ENCODE results near the gene DMD.

Gene DMD

GRCh38 chrX:31293409-31293808 is 1917.9 kb downstream of the DMD start:
- no peak overlapping the region for H3K4me3 Mint-ChIP-seq
- ATAC-seq (replicated peaks), result no peak

DNA sequence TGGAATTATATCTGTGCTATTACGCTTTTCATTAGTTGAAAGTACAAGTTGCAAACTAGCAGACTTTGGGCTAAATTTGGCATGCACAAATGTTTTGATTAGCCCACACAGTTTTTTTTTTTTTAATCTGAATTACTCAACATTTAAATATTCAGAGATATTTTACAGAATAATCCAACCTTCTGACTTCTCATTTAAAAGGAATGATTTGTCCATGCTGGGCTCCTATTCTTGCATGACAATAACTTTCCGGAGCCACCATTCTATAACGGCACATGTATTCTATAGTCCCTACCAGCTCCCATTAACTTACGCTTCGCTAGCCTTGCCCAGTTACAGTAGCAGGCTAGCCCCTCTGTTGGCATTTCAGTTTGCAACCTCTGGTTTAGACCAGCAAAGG is 1920.2 kb downstream of the DMD start:
- DNase-seq, result no peak
- Mint-ChIP-seq H3K9me3 (no peaks in the 10 kb centered on the region), H3K4me1 (ENCODE audit: low read depth in 2 of 2) (no peaks in the 10 kb centered on the region), H3K27me3 (no peaks in the 10 kb centered on the region), H3K4me3 (no peak overlapping the region), H3K27ac (no peak overlapping the region), H3K36me3 (ENCODE audit: insufficient read depth) (no peaks in the 10 kb centered on the region)
- ATAC-seq (replicated peaks), result no peak

More at GRCh38 chrX:31293409-31293808, 1917.9 kb downstream of the DMD start:
- Mint-ChIP-seq H3K36me3 (ENCODE audit: insufficient read depth) (no peaks in the 10 kb centered on the region), H3K27me3 (no peaks in the 10 kb centered on the region), H3K9me3 (no peaks in the 10 kb centered on the region), H3K4me1 (ENCODE audit: low read depth in 2 of 2) (no peaks in the 10 kb centered on the region), H3K27ac (no peak overlapping the region)
- DNase-seq, result no peak

GRCh38 chrX:31287861-31288260 is 1923.5 kb downstream of the DMD start:
- H3K36me3 Mint-ChIP-seq (ENCODE audit: insufficient read depth), result no peaks in the 10 kb centered on the region
- H3K27me3 Mint-ChIP-seq, result no peaks in the 10 kb centered on the region
- no peak overlapping the region for H3K27ac Mint-ChIP-seq
- no peaks in the 10 kb centered on the region for H3K4me1 Mint-ChIP-seq (ENCODE audit: low read depth in 2 of 2)
- ATAC-seq (replicated peaks) (no peak), DNase-seq (no peak)
- no peak overlapping the region for H3K4me3 Mint-ChIP-seq
- H3K9me3 Mint-ChIP-seq, result no peaks in the 10 kb centered on the region

DNA sequence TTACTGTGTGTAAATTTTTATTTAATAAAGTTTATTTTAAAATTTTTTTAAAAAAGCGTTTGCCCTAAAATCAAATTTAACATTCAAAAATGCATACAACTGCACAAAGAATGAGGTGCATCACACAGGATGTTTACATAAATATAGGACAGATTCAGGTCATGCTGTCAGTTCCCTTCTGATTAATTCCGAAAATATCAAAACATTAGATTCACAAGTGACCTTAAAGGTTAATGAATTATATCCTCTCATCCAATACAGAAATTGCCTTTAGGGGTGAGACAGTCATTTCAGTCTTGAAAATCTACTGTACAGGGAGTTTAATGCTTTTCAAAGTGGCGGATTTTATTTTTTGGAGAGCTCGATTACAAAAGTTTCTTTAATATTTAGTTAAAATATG is 1930.8 kb downstream of the DMD start:
- H3K27ac Mint-ChIP-seq, result no peak overlapping the region
- no peak for ATAC-seq (replicated peaks)

DNA sequence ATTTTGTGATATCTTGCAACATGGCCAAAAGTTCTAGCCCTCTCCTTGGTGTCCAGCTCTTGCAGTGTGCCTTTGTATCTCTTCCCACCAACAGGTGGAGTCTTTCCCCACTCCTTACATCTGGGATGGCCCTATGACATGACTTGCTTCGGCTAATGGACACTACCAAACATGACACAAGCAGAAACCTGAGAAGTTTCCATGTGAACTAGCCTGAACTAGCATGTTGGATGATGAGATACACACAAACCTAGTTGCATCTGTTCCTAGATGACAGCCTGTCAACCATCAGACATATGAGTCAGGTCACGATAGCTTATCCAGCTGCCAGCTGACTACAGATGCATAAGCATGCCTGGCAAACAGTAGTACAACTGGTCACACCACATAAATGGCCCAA is 1932.0 kb downstream of the DMD start:
- no peak for DNase-seq
- H3K27ac Mint-ChIP-seq, result no peak overlapping the region
- ATAC-seq (replicated peaks), result no peak
- no peaks in the 10 kb centered on the region for H3K4me1 Mint-ChIP-seq (ENCODE audit: low read depth in 2 of 2)
- no peaks in the 10 kb centered on the region for H3K9me3 Mint-ChIP-seq
- no peaks in the 10 kb centered on the region for H3K36me3 Mint-ChIP-seq (ENCODE audit: insufficient read depth)
- H3K27me3 Mint-ChIP-seq, result no peaks in the 10 kb centered on the region
- H3K4me3 Mint-ChIP-seq, result no peak overlapping the region

More for the DNA sequence above, 1930.8 kb downstream of the DMD start:
- H3K36me3 Mint-ChIP-seq (ENCODE audit: insufficient read depth), result no peaks in the 10 kb centered on the region
- no peaks in the 10 kb centered on the region for H3K9me3 Mint-ChIP-seq
- no peaks in the 10 kb centered on the region for H3K4me1 Mint-ChIP-seq (ENCODE audit: low read depth in 2 of 2)
- no peak overlapping the region for H3K4me3 Mint-ChIP-seq
- DNase-seq, result no peak
- no peaks in the 10 kb centered on the region for H3K27me3 Mint-ChIP-seq

DNA sequence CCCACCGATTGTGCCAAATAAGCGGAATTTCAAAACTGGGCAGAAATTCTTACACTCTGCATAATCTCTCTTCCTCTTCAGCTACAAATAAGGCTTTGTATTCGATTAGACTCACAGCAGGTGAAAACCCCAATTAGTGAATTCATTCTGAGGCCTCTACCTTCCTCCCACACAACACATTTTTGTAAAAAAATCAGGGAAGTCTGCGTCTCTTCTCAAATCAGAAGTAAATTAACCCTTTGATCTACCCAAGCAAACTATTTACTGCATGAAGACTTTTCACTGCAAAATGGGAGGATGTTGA is 1938.9 kb downstream of the DMD start:
- Mint-ChIP-seq H3K27me3 (no peaks in the 10 kb centered on the region), H3K4me3 (no peak overlapping the region), H3K4me1 (ENCODE audit: low read depth in 2 of 2) (no peaks in the 10 kb centered on the region), H3K27ac (no peak overlapping the region), H3K36me3 (ENCODE audit: insufficient read depth) (peaks cover 4% of the 10 kb centered on the region), H3K9me3 (peaks cover 0 to 12% of the 10 kb centered on the region in 2 donors)
- DNase-seq (no peak), ATAC-seq (replicated peaks) (no peak)

DNA sequence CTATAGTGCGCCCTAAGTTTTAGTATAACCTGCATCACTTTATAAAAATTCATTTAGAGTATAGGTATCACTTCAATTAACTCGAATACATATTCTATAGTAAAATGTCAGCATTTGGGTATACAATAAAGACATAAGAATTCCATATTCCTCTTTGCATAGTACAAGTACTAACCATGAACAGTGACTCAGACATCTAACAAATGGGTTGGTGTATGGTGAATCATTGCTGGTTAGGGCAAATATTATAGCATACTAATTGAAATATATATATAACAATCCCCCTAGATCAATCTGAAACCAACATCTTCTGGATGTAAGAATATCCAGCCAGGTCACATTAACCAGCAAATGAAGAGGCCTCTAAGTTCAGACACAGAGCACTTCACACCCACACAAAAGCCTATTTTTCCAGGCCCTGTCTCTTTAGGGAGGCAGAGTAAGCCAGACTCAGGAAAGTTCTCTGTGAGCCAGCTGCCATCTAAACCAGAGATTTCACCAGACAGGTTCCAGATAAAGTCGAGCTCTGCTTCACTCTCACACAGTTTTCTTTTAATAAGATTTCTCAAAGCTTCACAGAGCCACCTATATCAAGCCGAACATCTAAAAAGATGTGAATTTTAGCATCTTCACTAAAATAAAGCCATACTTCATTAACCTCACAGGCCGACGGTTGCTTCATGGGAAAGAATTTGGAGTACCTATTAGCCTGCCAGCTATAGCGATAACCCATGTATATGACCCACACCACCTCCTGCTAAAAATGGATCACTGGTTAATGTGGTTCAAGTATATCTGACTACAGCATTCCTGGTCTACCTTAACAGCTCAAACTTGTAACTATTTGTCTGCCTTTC is 1939.5 kb downstream of the DMD start:
- DNase-seq (no peak), ATAC-seq (replicated peaks) (no peak)
- Mint-ChIP-seq H3K9me3 (peaks cover 0 to 12% of the 10 kb centered on the region in 2 donors), H3K27ac (no peak overlapping the region), H3K4me1 (ENCODE audit: low read depth in 2 of 2) (no peaks in the 10 kb centered on the region), H3K36me3 (ENCODE audit: insufficient read depth) (peaks cover 4% of the 10 kb centered on the region), H3K4me3 (no peak overlapping the region), H3K27me3 (no peaks in the 10 kb centered on the region)

DNA sequence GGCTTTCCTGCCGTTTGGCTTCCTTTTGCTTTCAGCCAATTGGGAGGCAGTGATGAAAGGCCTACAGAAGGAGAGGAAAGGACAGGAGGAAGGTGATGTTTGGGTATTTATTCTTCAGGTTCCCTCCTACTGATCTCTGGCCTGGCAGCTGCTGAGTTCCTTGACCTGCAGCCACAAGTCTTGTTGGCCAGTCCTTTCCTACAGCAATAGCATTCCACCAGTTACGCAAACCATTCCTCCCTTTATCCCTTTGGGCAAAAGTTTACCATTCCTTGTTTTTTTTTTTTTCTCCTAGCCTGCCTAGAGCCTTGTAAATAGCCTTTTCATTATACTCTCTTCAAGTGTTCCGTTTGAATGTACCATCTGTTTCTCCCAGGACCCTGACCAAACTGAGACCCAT is 1941.4 kb downstream of the DMD start:
- Mint-ChIP-seq H3K9me3 (peaks cover 0 to 12% of the 10 kb centered on the region in 2 donors), H3K4me3 (no peak overlapping the region), H3K4me1 (ENCODE audit: low read depth in 2 of 2) (no peaks in the 10 kb centered on the region), H3K27me3 (peaks cover 0 to under 1% of the 10 kb centered on the region in 2 donors), H3K36me3 (ENCODE audit: insufficient read depth) (peaks cover 4% of the 10 kb centered on the region), H3K27ac (no peak overlapping the region)
- ATAC-seq (replicated peaks), result no peak
- no peak for DNase-seq

DNA sequence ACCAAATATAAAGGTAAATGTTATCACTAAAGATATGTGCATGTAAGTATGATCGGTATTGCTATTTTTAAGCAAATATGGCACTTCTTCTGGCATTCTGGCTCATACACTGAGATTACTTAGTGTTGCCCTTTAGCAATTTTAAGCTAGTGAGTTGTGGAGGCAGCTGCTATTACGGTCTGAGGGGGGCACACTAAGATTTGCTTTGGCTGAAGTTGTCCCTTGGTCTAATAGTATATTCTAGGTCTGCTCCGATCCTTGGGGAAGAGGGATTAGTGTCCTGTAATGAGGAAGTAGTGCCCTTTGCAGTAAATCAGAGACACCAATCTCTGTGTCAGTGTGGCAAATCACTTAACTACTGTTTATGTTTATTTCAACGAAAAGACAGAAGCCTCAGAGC is 1943.0 kb downstream of the DMD start:
- Mint-ChIP-seq H3K4me1 (ENCODE audit: low read depth in 2 of 2) (no peaks in the 10 kb centered on the region), H3K27ac (no peak overlapping the region), H3K36me3 (ENCODE audit: insufficient read depth) (peaks cover 4% of the 10 kb centered on the region), H3K4me3 (no peak overlapping the region), H3K27me3 (peaks cover 0 to 8% of the 10 kb centered on the region in 2 donors), H3K9me3 (peaks cover 0 to 12% of the 10 kb centered on the region in 2 donors)
- ATAC-seq (replicated peaks), result no peak
- no peak for DNase-seq

GRCh38 chrX:31266203-31267076 is 1944.9 kb downstream of the DMD start:
- Mint-ChIP-seq H3K4me3 (no peak overlapping the region), H3K4me1 (ENCODE audit: low read depth in 2 of 2) (no peaks in the 10 kb centered on the region), H3K9me3 (peaks cover 0 to 12% of the 10 kb centered on the region in 2 donors), H3K36me3 (ENCODE audit: insufficient read depth) (peaks cover 7% of the 10 kb centered on the region), H3K27ac (no peak overlapping the region), H3K27me3 (peaks cover 0 to 8% of the 10 kb centered on the region in 2 donors)
- ATAC-seq (replicated peaks), result no peak
- DNase-seq, result no peak

- Mint-ChIP-seq H3K4me3 (no peak overlapping the region), H3K9me3 (peaks cover 0 to 3% of the 10 kb centered on the region in 2 donors), H3K36me3 (ENCODE audit: insufficient read depth) (peaks cover 7% of the 10 kb centered on the region), H3K27me3 (peaks cover 0 to 8% of the 10 kb centered on the region in 2 donors), H3K27ac (no peak overlapping the region), H3K4me1 (ENCODE audit: low read depth in 2 of 2) (no peaks in the 10 kb centered on the region)
- ATAC-seq (replicated peaks) (no peak), DNase-seq (no peak)
Measured at GRCh38 chrX:31265383-31265782, 1946.0 kb downstream of the DMD start.

GRCh38 chrX:31260351-31260750 is 1951.0 kb downstream of the DMD start:
- Mint-ChIP-seq H3K36me3 (ENCODE audit: insufficient read depth) (peaks cover 4% of the 10 kb centered on the region), H3K9me3 (no peaks in the 10 kb centered on the region), H3K4me1 (ENCODE audit: low read depth in 2 of 2) (no peaks in the 10 kb centered on the region), H3K27ac (no peak overlapping the region), H3K4me3 (no peak overlapping the region), H3K27me3 (peaks cover 0 to 8% of the 10 kb centered on the region in 2 donors)
- DNase-seq, result no peak
- no peak for ATAC-seq (replicated peaks)

GRCh38 chrX:31258166-31258565 is 1953.2 kb downstream of the DMD start:
- Mint-ChIP-seq H3K9me3 (no peaks in the 10 kb centered on the region), H3K4me3 (no peak overlapping the region), H3K4me1 (ENCODE audit: low read depth in 2 of 2) (no peaks in the 10 kb centered on the region), H3K27ac (no peak overlapping the region), H3K27me3 (no peaks in the 10 kb centered on the region), H3K36me3 (ENCODE audit: insufficient read depth) (peaks cover 4% of the 10 kb centered on the region)
- no peak for ATAC-seq (replicated peaks)
- no peak for DNase-seq
